H1 (cell line): ENCODE data around the gene CELF2. TPM values are rescaled to one million over a fixed set of nuclear protein-coding genes. Genes with fewer than 3 reads are reported as not detected.

Experiments
- EZH2 ChIP-seq: fragments of 200-600 bp; sonication (generic); IDR thresholded peaks from 2 replicates; pipeline ENCODE4 v1.7.1; 2012; ENCODE audit warnings: low read depth, mild to moderate bottlenecking, moderate library complexity, low read length, inconsistent platforms; ENCODE audit not compliant: severe bottlenecking
- NRF1 ChIP-seq: IDR thresholded peaks from 2 replicates; pipeline ENCODE4 v1.6.1; 2011; ENCODE audit warnings: mild to moderate bottlenecking, low read depth, low read length, improper control_type of control experiment
- polyA plus RNA-seq, 7 experiments: library from polyadenylated mRNA; depleted of rRNA in 3 of 7; stranded (reverse) in 5 of 7; unstranded in 2 of 7; fragments of >200 nt in 5 of 7; fragments of 200-250 nt in 2 of 7; gene quantifications; 1 replicate in 5 of 7; 2 replicates in 1 of 7; 4 replicates in 1 of 7; pipeline versions ENCODE4 v1.2.1 to v1.2.3, GENCODE V29; 2011 to 2013; ENCODE audit warnings: missing spikeins in 2 of 7, mixed read lengths in 2 of 7
- total RNA-seq: library from RNA; stranded (reverse); fragmentation: NEBNext Ultra II Directional; extraction: Animal tissue kit (Norgen Biotek cat#: 25700); gene quantifications from 2 replicates; pipeline ENCODE4 v1.2.1, GENCODE V29; 2021

The CELF2 gene
- total and polyA plus RNA-seq, 2 of the 8 experiments (the other 6 are each of a cell fraction or from before 2014, with no cell fraction given) = 18.3 to 22.7 TPM

- no peak for TF ChIP-seq EZH2
- TF ChIP-seq NRF1 = no peak
These were observed 71.0 kb downstream of the CELF2 start (continued) for GRCh38 chr10:11088709-11089108.
